KOPT-K1 (cell line): ENCODE measurements around the gene ENHO.

Source experiments
- H3K27ac ChIP-seq: fragments of 200-600 bp; sonication (generic); 2 replicates; pipeline ENCODE4 v1.5.1; 2016; ENCODE audit warnings: antibody characterized with exemption, mild to moderate bottlenecking, low read depth, low read length; ENCODE audit not compliant: poor library complexity, severe bottlenecking
- H3K36me3 ChIP-seq: fragments of 200-600 bp; sonication (generic); 2 replicates; pipeline ENCODE4 v1.5.1; 2017; ENCODE audit warnings: antibody characterized with exemption, mild to moderate bottlenecking, low read length, moderate library complexity; ENCODE audit not compliant: insufficient read depth
- H3K9me3 ChIP-seq: fragments of 200-600 bp; sonication (generic); 2 replicates; pipeline ENCODE4 v1.5.1; 2017; ENCODE audit warnings: antibody characterized with exemption, low read length, mild to moderate bottlenecking; ENCODE audit not compliant: insufficient read depth, poor library complexity, severe bottlenecking

ENHO gene

DNA sequence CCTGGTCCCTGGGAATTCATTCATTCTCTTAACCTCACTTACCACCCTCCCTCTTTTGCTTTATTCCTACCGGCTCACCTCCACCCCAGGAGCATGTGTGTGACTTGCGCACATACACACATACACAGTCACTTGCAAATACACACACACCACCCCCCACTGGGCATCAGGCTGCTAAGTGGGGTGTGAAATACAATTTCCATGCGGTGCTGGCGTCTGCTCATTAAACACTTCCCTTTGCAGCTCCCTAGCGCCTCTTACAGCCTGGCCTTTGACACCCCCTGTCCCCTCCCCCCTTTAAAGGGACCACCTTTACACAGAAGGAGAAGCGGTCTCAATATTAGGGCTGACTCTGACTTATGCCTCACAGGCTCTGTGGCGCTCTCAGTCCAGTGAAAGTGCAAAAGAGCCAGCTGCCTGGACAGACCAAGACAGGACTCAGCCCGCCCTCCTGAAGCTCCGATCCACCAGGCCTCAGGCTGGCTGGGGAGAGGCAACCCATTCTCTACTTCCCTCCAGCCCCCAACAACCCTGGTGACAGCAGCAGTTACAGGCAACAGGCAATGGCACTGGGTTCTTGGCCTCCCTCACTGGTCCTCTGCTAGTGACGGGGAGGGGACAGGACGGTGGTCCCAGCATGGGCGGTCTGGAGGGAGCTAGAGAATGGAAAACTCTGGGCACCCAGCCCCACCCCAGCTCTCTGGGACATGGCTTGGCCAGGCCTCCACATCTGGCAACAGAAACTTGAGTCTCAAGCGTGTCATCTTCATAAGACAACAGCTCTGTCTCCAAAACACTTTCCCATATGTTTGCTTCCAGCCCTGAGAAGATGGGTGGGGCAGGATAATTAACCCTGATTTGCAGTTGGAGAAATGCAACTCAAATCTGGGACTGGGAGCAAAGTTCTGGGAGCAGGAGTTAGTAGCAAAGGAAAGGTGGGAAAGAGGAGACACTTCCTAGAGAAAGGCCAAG lies 12.0 kb downstream of the ENHO start:
- no peaks in the 10 kb centered on the region for H3K9me3 ChIP-seq
- H3K36me3 ChIP-seq, result no peaks in the 10 kb centered on the region
- no peak overlapping the region for H3K27ac ChIP-seq

DNA sequence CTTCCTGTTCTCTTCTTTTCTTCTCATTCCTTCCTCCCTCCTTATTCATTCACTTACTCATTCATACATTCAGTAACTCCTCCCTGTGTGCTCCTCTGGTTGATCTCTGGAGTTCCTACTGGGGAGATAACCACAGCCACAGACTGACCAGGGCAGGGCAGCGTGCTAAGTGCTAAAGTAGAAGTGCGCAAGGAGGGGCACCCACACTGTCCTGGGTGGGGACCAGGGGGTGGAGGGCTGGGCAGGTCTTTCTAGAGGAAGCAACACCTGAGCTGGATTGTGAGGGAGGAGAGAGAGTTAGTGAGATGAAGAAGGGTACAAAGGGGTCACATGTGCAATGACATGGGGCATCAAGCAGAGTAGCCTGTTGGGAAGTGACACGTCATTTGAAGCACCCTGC lies 13.8 kb downstream of the ENHO start:
- Histone ChIP-seq H3K9me3 (no peaks in the 10 kb centered on the region), H3K27ac (no peak overlapping the region), H3K36me3 (no peaks in the 10 kb centered on the region)

DNA sequence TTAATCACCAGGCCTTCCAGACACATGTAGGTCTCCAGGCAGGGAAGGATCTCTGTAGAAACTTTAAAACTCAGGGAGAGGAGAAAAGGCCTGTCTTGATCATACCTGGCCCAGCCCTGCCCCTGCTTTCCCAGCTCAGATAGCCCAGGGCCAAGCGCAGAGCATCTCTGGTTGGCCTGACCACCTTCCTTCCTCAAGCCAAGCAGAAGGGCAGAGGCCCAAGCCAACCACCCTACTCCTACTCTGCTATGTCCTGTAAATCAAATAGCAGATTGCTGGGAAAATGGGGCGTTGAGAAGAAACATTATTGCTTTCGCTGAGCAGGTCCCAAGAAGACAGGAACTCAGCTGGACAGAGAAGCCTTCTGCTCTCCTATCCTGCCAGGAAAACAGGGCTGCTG lies 14.3 kb downstream of the ENHO start:
- no peak overlapping the region for H3K27ac ChIP-seq
- H3K36me3 ChIP-seq, result no peaks in the 10 kb centered on the region
- H3K9me3 ChIP-seq, result no peaks in the 10 kb centered on the region

DNA sequence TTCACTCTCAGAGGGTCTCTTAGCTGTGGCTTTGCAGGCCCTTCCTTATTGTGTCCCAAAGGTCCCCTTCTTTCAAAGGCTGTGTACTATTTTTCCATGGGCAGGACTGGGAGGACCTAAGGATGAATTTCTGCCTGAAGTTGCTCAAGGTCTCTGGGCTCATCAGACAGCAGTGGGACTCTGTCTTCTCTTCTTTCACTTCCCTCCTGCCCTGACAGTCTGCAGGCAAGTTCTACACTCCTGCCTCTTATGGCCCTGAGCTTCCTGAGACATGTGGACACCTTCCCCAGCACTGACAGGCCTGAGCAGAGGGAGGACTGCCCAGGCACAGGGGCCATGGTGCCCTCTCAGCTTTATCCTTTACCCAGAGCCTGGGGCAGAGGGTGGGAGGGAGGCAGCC lies 14.8 kb downstream of the ENHO start:
- Histone ChIP-seq H3K27ac (no peak overlapping the region), H3K9me3 (no peaks in the 10 kb centered on the region), H3K36me3 (no peaks in the 10 kb centered on the region)

DNA sequence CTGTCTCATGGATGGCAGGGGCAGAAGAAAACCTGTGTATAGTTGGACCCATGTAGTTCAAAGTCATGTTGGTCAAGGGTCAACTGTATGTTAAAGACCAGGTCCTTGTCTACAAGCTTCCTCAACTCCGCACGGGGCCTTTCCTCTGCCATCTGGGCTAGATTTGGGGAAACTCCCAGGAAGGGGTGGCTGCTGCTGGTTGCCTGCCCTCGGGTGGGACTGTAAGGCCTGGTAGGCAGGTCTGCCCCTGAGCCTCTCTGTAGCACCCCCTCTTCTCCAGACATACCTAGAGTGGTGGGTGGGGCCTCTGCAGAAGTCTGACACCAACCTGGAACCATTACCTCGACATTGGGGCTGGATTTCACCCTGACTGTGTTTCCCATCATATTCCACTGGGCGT lies 15.2 kb downstream of the ENHO start:
- no peaks in the 10 kb centered on the region for H3K9me3 ChIP-seq
- H3K36me3 ChIP-seq, result no peaks in the 10 kb centered on the region
- no peak overlapping the region for H3K27ac ChIP-seq

DNA sequence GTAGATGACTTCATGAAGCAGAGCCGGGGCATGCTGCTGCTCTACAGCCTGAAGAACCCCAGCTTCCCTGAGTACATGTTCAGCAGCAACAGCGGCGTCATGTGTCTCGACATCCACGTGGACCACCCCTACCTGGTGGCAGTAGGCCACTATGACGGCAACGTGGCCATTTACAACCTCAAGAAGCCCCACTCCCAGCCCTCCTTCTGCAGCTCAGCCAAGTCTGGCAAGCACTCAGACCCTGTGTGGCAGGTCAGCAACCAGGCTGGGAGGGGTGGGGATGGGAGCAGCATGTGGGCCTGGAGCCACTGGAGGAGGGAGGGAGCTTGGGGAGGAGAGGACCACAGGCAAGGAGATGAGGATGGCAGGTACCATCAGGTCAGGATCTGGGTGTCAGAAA lies 16.2 kb downstream of the ENHO start:
- H3K9me3 ChIP-seq, result no peaks in the 10 kb centered on the region
- no peak overlapping the region for H3K27ac ChIP-seq
- H3K36me3 ChIP-seq, result no peaks in the 10 kb centered on the region

DNA sequence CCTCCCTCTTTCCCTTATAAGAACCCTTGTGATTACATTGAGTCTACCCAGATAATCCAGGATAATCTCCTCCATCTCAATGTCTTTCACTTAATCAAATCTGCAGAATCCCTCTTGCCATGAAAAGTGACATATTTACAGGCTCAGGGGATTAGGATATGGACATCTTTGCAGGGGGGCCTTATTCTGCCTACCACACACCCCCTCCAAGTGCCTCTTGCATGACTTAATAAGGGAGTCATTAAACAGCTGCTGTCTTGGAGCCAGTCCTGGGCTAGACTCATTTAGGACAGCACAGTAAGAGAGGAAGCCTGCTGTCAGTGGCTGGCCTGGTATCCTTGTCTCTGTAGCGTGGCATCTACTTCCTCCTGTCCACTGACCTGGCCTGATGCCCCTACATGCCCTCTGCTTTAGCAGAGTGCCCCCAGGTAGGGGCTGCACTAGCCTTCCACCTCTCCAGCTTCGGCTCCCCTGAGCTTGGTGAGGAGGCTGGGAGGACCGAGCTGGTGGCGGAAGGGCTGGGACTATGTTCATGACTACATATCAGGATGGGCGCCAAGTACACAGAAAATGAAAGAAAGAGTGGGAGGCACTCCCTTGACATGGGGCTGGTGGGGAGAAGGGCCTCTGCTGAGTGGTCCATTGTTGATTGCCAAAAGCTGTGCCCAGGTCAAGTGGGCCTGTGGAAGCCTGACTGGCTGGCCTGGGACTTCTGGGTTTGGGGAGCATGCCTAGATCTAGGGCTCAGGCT lies 17.2 kb downstream of the ENHO start:
- Histone ChIP-seq H3K36me3 (no peaks in the 10 kb centered on the region), H3K9me3 (no peaks in the 10 kb centered on the region), H3K27ac (no peak overlapping the region)

DNA sequence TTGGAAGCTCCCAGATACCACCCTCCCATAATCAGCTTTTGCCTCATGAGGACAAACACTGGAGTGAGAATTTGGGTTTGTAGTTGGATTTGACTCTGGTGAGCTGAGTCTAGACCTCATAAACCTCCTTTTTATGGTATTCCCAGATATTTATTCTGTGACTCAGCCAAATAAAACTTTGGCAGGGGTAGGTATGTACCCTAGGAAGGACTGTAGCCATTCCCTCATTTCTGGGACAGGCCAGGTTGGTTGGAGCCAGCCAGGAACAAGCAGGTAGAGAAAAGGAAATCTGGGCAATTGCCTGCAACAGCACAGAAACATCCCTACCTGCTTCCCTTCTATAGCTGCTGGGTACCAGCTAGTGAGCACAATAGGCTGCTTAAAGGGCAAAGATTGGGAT lies 19.4 kb downstream of the ENHO start:
- Histone ChIP-seq H3K36me3 (no peaks in the 10 kb centered on the region), H3K9me3 (no peaks in the 10 kb centered on the region), H3K27ac (no peak overlapping the region)

DNA sequence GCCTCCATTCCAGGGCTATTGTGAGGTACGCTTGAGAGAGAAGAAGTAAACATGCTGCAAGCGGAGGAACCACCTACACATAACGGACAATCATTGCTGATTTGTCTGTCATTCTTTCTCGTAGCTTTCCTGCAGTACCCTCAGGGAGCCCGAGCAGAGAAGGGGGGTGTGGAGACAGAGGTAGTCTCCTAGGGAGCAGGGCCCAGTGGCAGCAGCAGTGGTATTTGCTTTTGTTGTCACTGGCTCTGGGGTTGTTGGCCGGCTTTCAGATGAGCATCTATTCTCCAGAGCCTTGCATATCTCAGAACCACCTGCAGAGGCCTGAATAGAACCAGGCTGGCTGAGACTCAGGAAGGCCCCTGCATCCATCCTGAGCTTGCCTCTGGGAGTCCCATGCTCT lies 19.9 kb downstream of the ENHO start:
- H3K9me3 ChIP-seq, result no peaks in the 10 kb centered on the region
- H3K27ac ChIP-seq, result no peak overlapping the region
- no peaks in the 10 kb centered on the region for H3K36me3 ChIP-seq

DNA sequence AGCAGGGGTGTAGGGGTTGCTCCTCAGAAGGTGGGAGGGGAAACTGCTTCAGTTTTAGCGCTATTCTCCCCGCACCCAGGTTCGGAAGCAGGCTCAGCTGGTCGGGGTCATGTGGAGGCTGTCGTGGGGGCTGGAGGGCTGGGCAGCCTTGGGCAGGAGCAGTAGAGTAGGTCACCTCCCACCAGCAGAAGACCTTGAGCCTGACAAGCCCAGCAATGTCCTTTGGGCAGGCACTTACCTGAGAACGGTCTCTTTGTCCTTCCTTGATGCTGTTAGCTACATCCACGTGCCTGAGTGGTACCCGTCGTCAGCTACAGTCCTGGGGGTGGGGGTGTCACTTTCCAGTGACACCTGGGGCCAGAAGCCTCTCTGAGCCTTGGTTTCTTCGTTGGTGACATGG lies 20.3 kb downstream of the ENHO start:
- H3K27ac ChIP-seq, result no peak overlapping the region
- no peaks in the 10 kb centered on the region for H3K36me3 ChIP-seq
- H3K9me3 ChIP-seq, result no peaks in the 10 kb centered on the region

DNA sequence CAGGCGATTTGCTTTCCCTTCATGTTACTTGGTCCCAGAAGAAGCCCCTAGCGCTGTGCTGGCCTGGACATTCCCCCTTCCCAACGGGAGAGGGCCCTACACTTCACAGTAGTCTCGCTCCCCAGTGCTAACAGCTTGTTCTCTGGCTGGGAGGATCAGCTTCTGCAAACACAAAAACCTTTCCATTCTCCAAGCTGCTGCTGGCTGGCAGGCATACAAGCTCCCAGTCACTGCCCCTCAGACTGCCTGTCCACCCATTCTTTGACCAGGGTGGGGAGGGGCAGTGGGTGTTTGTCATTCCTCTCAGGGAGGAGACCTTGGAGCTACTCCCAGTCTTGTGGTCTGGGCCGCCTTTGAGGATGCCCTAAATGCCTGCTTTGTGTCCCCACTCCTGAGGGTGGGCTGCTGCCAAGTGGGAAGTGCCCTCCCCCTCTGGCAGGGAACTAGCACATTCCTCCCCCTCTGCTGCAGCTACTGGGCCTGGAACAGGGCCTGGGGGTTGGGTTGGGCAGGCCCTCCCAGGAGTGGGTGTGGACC lies 20.8 kb downstream of the ENHO start:
- Histone ChIP-seq H3K36me3 (no peaks in the 10 kb centered on the region), H3K27ac (no peak overlapping the region), H3K9me3 (no peaks in the 10 kb centered on the region)

DNA sequence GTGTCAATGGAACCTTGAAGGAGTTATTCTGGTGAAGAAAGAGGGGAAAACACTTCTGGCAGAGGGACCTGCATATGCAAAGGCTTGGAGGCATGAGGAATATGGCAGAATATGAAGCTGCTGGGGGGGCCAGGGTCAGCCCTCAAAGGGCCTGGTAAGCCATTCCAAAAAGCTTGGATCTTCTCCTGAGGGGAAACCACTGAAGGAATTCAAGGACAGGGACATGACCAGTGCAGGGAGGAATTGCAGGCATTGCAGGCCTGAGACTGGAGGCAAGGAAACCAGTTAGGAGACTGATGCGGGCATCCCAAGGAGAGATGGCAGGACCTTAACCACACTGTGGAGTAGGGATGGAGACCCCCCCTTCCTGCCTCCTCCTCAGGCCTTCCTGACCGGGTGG lies 21.4 kb downstream of the ENHO start:
- no peak overlapping the region for H3K27ac ChIP-seq
- no peaks in the 10 kb centered on the region for H3K9me3 ChIP-seq
- H3K36me3 ChIP-seq, result no peaks in the 10 kb centered on the region

DNA sequence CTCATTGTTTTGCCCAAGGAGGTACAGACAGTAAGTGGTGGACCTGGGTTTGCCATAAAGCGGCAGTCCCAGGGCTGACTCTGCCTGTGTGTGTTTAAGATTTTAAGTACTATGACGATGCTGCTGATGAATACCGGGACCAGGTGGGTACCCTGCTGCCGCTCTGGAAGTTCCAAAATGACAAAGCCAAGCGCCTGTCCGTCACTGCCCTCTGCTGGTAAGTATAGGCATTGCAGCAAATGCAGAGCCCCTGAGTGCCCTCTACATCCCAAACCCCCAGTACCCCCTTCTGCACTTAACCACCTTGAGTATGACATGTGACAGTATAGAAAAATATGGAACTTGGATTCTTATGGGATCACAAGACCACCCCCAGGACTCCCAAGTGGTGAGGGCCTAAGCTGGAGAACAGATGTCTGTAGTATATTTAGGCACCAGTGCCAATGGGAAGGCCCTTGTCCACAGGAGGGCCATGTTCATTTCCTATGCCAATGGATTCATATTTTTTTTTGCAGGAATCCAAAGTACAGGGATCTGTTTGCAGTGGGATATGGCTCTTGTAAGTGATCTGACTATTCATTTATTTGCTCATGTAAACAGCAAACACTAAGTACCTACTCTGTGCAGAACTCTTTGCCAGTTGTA lies 22.0 kb downstream of the ENHO start:
- Histone ChIP-seq H3K27ac (no peak overlapping the region), H3K36me3 (no peaks in the 10 kb centered on the region), H3K9me3 (no peaks in the 10 kb centered on the region)

DNA sequence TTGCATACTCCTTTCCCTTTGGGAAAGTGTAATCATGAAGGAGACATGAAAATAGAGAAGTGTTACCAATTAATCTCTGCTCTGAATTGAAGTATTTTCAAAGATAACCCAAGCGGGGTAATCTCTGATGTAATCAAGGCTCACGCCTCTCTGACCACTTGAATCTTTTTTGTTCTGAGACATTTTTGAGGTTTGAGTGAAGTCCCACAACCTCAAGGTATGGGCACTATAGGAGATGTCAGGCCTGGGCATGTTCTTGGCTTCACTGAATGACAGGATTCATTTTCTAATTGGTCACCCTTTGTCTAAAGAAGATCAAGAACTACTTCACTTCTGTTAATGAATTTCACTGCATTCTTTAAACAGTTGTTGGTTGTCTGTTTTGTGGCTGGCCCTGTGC lies 23.7 kb downstream of the ENHO start:
- Histone ChIP-seq H3K9me3 (no peaks in the 10 kb centered on the region), H3K27ac (no peak overlapping the region), H3K36me3 (no peaks in the 10 kb centered on the region)

DNA sequence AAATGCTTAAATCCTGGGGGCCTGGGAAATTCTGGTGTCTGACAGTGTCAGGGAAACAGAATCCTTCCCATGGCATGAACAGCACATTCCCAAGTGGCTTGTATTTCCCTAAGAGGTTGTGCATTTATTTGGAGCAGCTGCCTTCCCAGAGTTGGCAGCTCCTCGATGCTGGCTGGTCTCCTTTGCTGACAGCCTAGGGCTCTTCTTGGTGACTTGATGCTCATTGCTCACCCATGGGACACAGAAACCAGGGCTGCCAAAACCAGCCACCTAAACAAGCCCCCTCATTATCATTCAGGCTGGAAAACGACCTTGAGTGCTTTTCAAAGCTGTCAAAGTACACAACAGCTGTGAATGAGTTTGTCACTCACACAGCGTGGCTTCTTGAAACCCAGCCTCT lies 24.2 kb downstream of the ENHO start:
- no peaks in the 10 kb centered on the region for H3K36me3 ChIP-seq
- H3K9me3 ChIP-seq, result no peaks in the 10 kb centered on the region
- no peak overlapping the region for H3K27ac ChIP-seq
